GM21576 (cell line): ENCODE data around the gene LRRC4C.

Source experiments
- ATAC-seq: cut with Tn5 transposase; IDR thresholded peaks from one replicate; pipeline ENCODE4 v1.9.1; 2021; ENCODE audit warnings: mild to moderate bottlenecking, moderate library complexity; ENCODE audit not compliant: unreplicated experiment

Gene LRRC4C

GRCh38 chr11:41419901-41420300, 39.6 kb downstream of the LRRC4C start:
- ATAC-seq: no peak

- ATAC-seq: no peak
These were observed 44.5 kb downstream of the LRRC4C start for GRCh38 chr11:41414771-41415440.

GRCh38 chr11:41413843-41414242, 45.6 kb downstream of the LRRC4C start:
- ATAC-seq: peak; percentile 98

- no peak for ATAC-seq
These were observed 53.6 kb downstream of the LRRC4C start for GRCh38 chr11:41405812-41406211.

- no peak for ATAC-seq
These were observed 55.3 kb downstream of the LRRC4C start for GRCh38 chr11:41404109-41404508.

- no peak for ATAC-seq
These were observed 56.0 kb downstream of the LRRC4C start for GRCh38 chr11:41403458-41403857.

GRCh38 chr11:41400819-41401382, 58.6 kb downstream of the LRRC4C start:
- ATAC-seq: no peak

- no peak for ATAC-seq
These were observed 59.3 kb downstream of the LRRC4C start for GRCh38 chr11:41400124-41400523.

- no peak for ATAC-seq
These were observed 60.1 kb downstream of the LRRC4C start for GRCh38 chr11:41399323-41399722.

- no peak for ATAC-seq
These were observed 61.3 kb downstream of the LRRC4C start for GRCh38 chr11:41398175-41398574.

GRCh38 chr11:41394521-41395195, 64.8 kb downstream of the LRRC4C start:
- no peak for ATAC-seq

- ATAC-seq: no peak
These were observed 66.9 kb downstream of the LRRC4C start for GRCh38 chr11:41392596-41392995.

- no peak for ATAC-seq
These were observed 69.8 kb downstream of the LRRC4C start for GRCh38 chr11:41389623-41390130.

- no peak for ATAC-seq
These were observed 75.1 kb downstream of the LRRC4C start for GRCh38 chr11:41384329-41384728.

- ATAC-seq: no peak
These were observed 75.7 kb downstream of the LRRC4C start for GRCh38 chr11:41383768-41384167.

- no peak for ATAC-seq
These were observed 76.5 kb downstream of the LRRC4C start for GRCh38 chr11:41382927-41383326.

- no peak for ATAC-seq
These were observed 80.4 kb downstream of the LRRC4C start for GRCh38 chr11:41379084-41379483.

- no peak for ATAC-seq
These were observed 81.6 kb downstream of the LRRC4C start for GRCh38 chr11:41377709-41378394.

- ATAC-seq: no peak
These were observed 107.6 kb downstream of the LRRC4C start for GRCh38 chr11:41351825-41352224.

- ATAC-seq: no peak
These were observed 113.4 kb downstream of the LRRC4C start for GRCh38 chr11:41346042-41346441.
